Fibroblast of lung (primary cell): ENCODE data around the gene DPP10.

Source experiments
- EZH2 ChIP-seq: IDR thresholded peaks from 2 replicates; pipeline ENCODE4 v1.5.1; 2012; ENCODE audit warnings: low read length, control low read depth, mild to moderate bottlenecking; ENCODE audit errors: missing control alignments
- TF ChIP-seq, protein P1 (sequence below), 2 donors: IDR thresholded peaks in 1 of 2; conservative IDR thresholded peaks in 1 of 2; 1 replicate in 1 of 2; 2 replicates in 1 of 2; pipeline ENCODE4 v1.5.1; 2011 to 2012; ENCODE audit warnings: low read length in 2 of 2, control low read depth in 1 of 2, inconsistent platforms in 1 of 2, low read depth in 1 of 2, mild to moderate bottlenecking in 1 of 2

DNA sequence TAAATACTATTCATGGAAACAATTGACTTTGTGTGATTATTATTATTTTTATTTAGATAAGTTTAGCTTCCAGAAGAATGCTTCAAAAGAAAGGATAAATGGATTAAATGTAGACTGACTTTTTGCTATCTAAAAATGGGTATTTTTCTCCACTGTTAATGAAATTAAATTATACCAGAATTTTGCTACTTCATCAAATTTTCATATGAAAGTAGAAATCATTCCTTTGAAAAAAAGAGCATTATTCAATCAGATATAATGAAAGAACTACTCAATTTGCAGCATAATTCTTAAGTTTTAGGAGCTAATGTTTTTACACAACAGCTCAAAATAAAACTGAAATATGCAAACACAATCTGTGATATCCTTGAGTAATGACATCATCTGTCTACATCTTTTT, 1424.6 kb downstream of the DPP10 start:
- TF ChIP-seq, protein P1, sequence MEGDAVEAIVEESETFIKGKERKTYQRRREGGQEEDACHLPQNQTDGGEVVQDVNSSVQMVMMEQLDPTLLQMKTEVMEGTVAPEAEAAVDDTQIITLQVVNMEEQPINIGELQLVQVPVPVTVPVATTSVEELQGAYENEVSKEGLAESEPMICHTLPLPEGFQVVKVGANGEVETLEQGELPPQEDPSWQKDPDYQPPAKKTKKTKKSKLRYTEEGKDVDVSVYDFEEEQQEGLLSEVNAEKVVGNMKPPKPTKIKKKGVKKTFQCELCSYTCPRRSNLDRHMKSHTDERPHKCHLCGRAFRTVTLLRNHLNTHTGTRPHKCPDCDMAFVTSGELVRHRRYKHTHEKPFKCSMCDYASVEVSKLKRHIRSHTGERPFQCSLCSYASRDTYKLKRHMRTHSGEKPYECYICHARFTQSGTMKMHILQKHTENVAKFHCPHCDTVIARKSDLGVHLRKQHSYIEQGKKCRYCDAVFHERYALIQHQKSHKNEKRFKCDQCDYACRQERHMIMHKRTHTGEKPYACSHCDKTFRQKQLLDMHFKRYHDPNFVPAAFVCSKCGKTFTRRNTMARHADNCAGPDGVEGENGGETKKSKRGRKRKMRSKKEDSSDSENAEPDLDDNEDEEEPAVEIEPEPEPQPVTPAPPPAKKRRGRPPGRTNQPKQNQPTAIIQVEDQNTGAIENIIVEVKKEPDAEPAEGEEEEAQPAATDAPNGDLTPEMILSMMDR (conservative IDR thresholded peaks at IDR 0.05 in 1 of 2, IDR thresholded peaks at IDR 0.05 in 1 of 2; ENCODE audit: low read depth in 1 of 2, low read length in 2 of 2), result no peak
- TF ChIP-seq EZH2, result no peak
